ENCODE results near the gene CD7.
A peak's percentile ranks its signal among the peaks of the same experiment; 100 is the strongest.

Gene CD7

DNA sequence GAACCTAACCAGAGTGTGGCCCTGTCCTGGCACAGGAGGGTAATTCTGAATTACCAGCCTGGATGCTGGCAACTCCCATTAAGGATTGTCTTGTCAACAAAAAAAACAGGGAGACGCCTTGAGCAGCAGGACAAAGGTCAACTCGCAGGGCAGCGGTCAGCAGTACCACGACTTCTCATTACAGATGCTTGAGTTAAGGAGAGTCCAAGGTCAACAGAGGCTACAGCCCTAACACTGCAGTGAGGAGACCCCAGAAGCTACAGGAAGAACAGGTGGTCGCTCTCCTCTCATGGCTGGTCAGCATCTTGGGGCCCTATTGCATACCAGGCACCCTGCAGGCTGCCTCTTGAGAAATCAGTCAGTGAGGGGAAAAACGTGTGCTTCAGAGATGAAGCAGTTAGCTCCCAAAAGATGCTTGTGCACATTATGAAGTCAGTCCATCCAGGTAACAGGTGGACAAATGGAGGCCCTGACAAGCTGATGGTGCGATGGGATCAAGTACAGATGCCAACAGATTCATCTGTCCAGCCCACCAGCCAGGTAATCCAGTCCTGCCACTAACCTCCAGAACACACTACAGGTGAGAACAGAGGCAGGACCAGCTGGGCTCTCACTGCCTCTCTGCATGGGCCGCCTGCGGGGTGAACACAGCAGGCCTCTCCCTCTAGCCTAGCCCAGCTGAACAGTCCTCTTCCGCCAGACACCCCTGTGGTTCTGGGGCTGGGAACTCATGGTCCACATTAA, 48.1 kb downstream of the CD7 start:
- ATAC-seq = no peak
- TF ChIP-seq CSRNP3 (CRISPR knock-in tag; IDR thresholded peaks at IDR 0.05) = 0 out of 2 replicates have a peak, but pooled peaks have one; percentile 12
- no peak for TF ChIP-seq RARB (CRISPR knock-in tag; IDR thresholded peaks at IDR 0.05)

DNA sequence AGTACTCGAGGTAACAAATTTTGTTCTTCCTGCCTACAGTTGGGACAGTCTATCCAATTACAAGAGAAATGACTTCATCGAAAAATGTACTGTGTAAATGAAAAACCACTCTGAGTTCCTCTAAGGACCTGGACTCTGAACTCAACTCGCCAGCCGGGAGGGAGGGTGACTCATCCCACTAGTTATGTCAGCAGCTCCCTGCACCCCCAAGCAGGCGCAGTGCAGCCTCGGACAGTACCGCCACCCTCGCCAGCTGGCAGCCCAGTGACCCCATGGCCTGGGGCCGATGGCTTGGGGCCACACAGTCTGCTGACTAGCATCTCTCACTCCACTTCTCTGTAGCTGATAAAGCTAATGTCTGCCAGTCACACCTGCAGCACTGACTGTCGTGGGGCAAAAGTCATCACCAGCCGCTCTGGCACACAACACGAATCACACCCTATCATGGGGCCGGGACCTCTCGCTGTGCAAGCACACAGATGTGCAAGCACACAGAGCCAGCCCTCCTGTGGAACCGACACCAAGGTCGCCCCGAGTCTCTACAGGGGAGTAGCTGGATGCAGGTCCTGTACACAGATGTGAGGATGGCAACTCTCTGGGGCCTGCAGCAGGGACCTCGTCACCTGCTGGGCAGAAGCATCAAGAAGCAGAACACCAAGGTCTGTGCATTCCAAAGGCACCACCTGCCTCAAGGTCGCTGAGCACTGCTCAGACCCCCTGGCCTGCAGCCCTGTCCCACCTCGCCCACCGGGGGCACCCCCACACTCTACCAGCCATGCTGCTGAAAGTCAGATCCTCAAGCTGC, 49.6 kb downstream of the CD7 start:
- peak; percentile 97 for ATAC-seq
- TF ChIP-seq ZNF565 (CRISPR knock-in tag; conservative IDR thresholded peaks at IDR 0.05; ENCODE audit: low read depth) = no peak
- TF ChIP-seq ZFP3 (CRISPR knock-in tag; IDR thresholded peaks at IDR 0.05) = 0 out of 2 replicates have a peak, but pooled peaks have one; percentile 3
- TF ChIP-seq, protein P1, sequence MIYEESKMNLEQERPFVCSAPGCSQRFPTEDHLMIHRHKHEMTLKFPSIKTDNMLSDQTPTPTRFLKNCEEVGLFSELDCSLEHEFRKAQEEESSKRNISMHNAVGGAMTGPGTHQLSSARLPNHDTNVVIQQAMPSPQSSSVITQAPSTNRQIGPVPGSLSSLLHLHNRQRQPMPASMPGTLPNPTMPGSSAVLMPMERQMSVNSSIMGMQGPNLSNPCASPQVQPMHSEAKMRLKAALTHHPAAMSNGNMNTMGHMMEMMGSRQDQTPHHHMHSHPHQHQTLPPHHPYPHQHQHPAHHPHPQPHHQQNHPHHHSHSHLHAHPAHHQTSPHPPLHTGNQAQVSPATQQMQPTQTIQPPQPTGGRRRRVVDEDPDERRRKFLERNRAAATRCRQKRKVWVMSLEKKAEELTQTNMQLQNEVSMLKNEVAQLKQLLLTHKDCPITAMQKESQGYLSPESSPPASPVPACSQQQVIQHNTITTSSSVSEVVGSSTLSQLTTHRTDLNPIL (CRISPR knock-in tag; IDR thresholded peaks at IDR 0.05; ENCODE audit: low read depth) = peak; percentile 80; the same call in 1 of the 2 replicates

GRCh38 chr17:82266142-82266541, 51.3 kb downstream of the CD7 start:
- no peak for TF ChIP-seq GLIS3 (CRISPR knock-in tag; IDR thresholded peaks at IDR 0.05)
- ATAC-seq = no peak
